CD8-positive, alpha-beta memory T cell (primary cell): ENCODE measurements around the gene UROS. TPM values are rescaled to one million over a fixed set of nuclear protein-coding genes. Genes with fewer than 3 reads are reported as not detected.

Source experiments
- CTCF ChIA-PET: fragments of 350-600 bp; sonication (Branson Sonifier 250); formaldehyde crosslinking; loops from one replicate; lab custom pipeline; 2021; ENCODE audit warnings: antibody characterized with exemption; lab: Charles Lee
- POLR2A ChIA-PET: fragments of 350-600 bp; sonication (Branson Sonifier 250); formaldehyde crosslinking; loops from one replicate; lab custom pipeline; 2021; ENCODE audit warnings: antibody characterized with exemption; lab: Charles Lee
- DNase-seq, 5 donors: peaks; one replicate each; pipeline versions ENCODE4 v3.0.0 to v3.0.0-alpha.2; 2020 to 2022; ENCODE audit warnings: mixed read lengths in 1 of 5
- H3K27ac ChIP-seq: one replicate; pipeline ENCODE4 v1.7.0; 2013; ENCODE audit warnings: low read depth, mild to moderate bottlenecking, low read length, moderate library complexity
- H3K27me3 ChIP-seq: 2 replicates; pipeline ENCODE4 v1.7.0; 2013; ENCODE audit warnings: low read length, mild to moderate bottlenecking; ENCODE audit not compliant: insufficient read depth, poor library complexity, severe bottlenecking
- H3K36me3 ChIP-seq: 2 replicates; pipeline ENCODE4 v1.7.0; 2013; ENCODE audit warnings: mild to moderate bottlenecking, low read length, moderate library complexity; ENCODE audit not compliant: insufficient read depth
- H3K4me1 ChIP-seq: 2 replicates; pipeline ENCODE4 v1.7.0; 2013; ENCODE audit warnings: mild to moderate bottlenecking, low read length, moderate library complexity; ENCODE audit not compliant: insufficient read depth
- H3K4me3 ChIP-seq: 2 replicates; pipeline ENCODE4 v1.7.0; 2013; ENCODE audit warnings: mild to moderate bottlenecking, low read length
- H3K9me3 ChIP-seq: 2 replicates; pipeline ENCODE4 v1.7.0; 2013; ENCODE audit warnings: mild to moderate bottlenecking, low read length
- H3K27ac Mint-ChIP-seq, 8 donors: one replicate each; pipeline ENCODE4 v1.8.0; 2020 to 2021; ENCODE audit warnings: mixed read lengths in 8 of 8, mild to moderate bottlenecking in 6 of 8, inconsistent platforms in 3 of 8, moderate library complexity in 3 of 8
- H3K27me3 Mint-ChIP-seq, 2 donors: one replicate each; pipeline ENCODE4 v1.8.0; 2020 to 2021; ENCODE audit warnings: mixed read lengths in 2 of 2, mild to moderate bottlenecking in 1 of 2, moderate library complexity in 1 of 2
- H3K36me3 Mint-ChIP-seq, 3 donors: one replicate each; pipeline ENCODE4 v1.8.0; 2020 to 2021; ENCODE audit warnings: mixed read lengths in 3 of 3, inconsistent platforms in 1 of 3, mild to moderate bottlenecking in 1 of 3
- H3K4me1 Mint-ChIP-seq, 3 donors: one replicate each; pipeline ENCODE4 v1.8.0; 2020 to 2021; ENCODE audit warnings: mixed read lengths in 3 of 3, inconsistent platforms in 1 of 3, mild to moderate bottlenecking in 1 of 3
- H3K4me3 Mint-ChIP-seq, 7 donors: one replicate each; pipeline ENCODE4 v1.8.0; 2020 to 2021; ENCODE audit warnings: mixed read lengths in 7 of 7, mild to moderate bottlenecking in 6 of 7, moderate library complexity in 4 of 7, inconsistent platforms in 2 of 7
- H3K9me3 Mint-ChIP-seq, 5 donors: one replicate each; pipeline ENCODE4 v1.8.0; 2020 to 2022; ENCODE audit warnings: mixed read lengths in 5 of 5, mild to moderate bottlenecking in 3 of 5, moderate library complexity in 2 of 5, inconsistent platforms in 1 of 5
- polyA plus RNA-seq: library from polyadenylated mRNA; unstranded; fragments of 300-500 nt; fragmentation: Illumina TruSeq; gene quantifications from one replicate; pipeline ENCODE4 v1.2.3, GENCODE V29; 2021
- total RNA-seq, 2 experiments: library from RNA; stranded (reverse); gene quantifications; one replicate each; pipeline ENCODE4 v1.2.3, GENCODE V29; 2021

UROS gene
- total RNA-seq (10 to 100 TPM; 43.4 to 47.2 TPM), polyA plus RNA-seq (57.3 TPM)

DNA sequence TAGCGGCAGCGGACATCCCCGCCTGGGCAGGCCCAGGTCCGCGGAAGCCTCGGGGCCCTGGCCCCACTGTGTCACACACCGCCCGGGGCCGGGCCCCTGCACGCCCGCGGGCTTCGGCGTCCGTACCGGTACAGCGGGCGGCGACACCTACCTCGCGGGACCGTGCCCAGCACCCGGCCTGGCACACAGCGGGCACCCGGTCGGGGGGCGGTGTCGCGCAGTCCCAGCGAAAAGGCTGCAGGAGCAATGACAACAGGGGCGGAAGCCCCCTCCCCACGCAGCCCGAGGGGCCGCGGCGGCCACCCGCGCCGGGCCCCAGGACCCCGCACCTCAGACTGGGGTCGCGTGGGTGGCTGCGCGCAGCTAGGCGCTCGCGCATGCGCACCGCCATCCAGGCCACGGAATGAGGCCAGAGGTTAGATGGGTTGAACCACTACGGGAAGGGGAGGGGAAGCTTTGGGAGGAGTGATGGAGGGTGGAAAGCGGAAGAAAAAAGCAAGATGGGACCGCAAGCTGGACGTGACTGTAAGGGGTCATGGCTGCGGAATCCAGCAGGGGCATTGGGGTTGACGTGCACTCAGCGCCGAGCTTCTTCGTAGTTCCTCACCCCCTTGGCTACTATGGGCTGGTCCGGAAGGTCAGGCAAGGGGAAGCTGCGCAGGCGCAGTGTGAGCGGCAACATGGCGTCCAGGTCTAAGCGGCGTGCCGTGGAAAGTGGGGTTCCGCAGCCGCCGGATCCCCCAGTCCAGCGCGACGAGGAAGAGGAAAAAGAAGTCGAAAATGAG lies at the start of gene UROS, which contains the start of gene BCCIP:
Gene UROS, minus strand, starts transcription at position 381 of the 785 bp plus-strand sequence. CDS start 6,759 bp downstream, outside the sequence.
Gene BCCIP, plus strand, starts transcription at position 669 of the 785 bp plus-strand sequence. Its CDS starts 12 bp downstream, at position 681.
- Mint-ChIP-seq H3K27ac (peak within 1 kb of the TSS; percentile 54 to 93 (median 88)), H3K4me1 (peaks cover 24 to 30% (median 30%) of the 10 kb centered on the region in 3 donors), H3K36me3 (peaks cover 2 to 20% (median 6%) of the 10 kb centered on the region in 3 donors), H3K9me3 (no peaks in the 10 kb centered on the region), H3K4me3 (peak within 1 kb of the TSS in 6 of 7 donors; percentile 76 to 89 (median 86)), H3K27me3 (no peaks in the 10 kb centered on the region)
- Histone ChIP-seq H3K4me3 (peak within 1 kb of the TSS; percentile 86), H3K27ac (peak within 1 kb of the TSS; percentile 89), H3K36me3 (peaks cover 10% of the 10 kb centered on the region), H3K9me3 (no peaks in the 10 kb centered on the region), H3K4me1 (peaks cover 43% of the 10 kb centered on the region), H3K27me3 (no peaks in the 10 kb centered on the region)
- POLR2A ChIA-PET = interaction anchor here (1.0 to 1.7 kb wide), 3 partner anchors 13 to 104 kb away, joined by 4 to 9 read pairs (median 5); partner anchors contain the start of gene EDRF1
- peak; percentile 88 to 95 (median 95) for DNase-seq
- CTCF ChIA-PET = interaction anchor here (0.8 to 1.0 kb wide), 2 partner anchors 27 to 104 kb away, joined by 3 read pairs; partner anchors contain the start of gene EDRF1

DNA sequence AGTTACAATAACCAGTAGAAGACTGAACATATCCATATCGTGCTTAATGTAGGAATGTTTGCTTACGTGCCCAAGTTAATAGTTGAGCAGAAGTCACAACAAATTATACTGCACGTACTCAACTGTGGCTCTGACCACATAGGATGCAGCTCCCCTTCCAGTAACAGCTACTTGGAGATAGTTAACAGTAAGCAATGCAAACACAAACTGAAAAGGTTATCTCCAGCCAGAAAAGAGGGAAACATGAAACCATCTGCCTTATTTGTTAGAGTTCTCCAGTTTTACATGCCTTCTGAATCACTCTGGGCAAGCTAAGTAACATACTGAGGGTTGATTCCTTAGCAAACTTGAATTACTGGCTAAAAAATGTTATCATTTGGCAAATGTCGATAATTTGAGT lies 48.3 kb upstream of the UROS start:
- no peaks in the 10 kb centered on the region for H3K4me1 Mint-ChIP-seq
- no peak for DNase-seq
- Histone ChIP-seq H3K9me3 (no peaks in the 10 kb centered on the region), H3K36me3 (no peaks in the 10 kb centered on the region), H3K27me3 (no peaks in the 10 kb centered on the region), H3K4me1 (no peaks in the 10 kb centered on the region), H3K4me3 (no peak overlapping the region), H3K27ac (no peak overlapping the region)
- H3K9me3 Mint-ChIP-seq = peaks cover 0 to 7% (median 5%) of the 10 kb centered on the region in 5 donors
- no peak overlapping the region for H3K4me3 Mint-ChIP-seq
- POLR2A ChIA-PET = no interaction called here
- H3K27ac Mint-ChIP-seq = no peak overlapping the region
- H3K27me3 Mint-ChIP-seq = no peaks in the 10 kb centered on the region
- peaks cover 3 to 14% (median 10%) of the 10 kb centered on the region in 3 donors for H3K36me3 Mint-ChIP-seq
- CTCF ChIA-PET = no interaction called here

DNA sequence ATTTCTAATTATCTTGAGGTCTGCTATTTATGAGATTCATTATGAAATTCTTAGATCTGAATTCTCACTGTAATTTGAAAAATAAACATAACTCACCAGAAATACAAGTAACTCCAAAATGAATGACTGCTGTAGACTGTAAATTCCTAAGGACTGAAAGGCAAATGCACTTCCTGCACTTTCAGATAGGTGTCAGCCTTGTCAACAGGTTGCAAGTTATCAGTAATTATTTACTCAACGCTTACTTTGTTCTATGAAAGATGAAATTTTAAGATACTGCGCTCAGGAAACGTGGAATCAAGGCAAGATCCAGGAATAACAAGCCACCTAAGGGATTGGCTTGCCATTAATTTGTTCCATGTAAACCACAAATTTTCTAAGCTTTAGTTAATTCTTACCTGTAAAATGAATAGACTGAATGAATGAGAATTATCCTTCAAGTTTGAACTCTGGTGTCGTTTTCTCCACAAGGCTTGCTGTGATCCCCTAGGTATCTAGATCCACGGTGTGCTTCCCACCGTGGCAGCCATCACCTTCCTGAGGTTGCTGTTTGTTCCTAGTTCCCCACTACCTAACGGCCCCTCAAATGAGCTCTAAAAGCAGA lies 45.4 kb upstream of the UROS start:
- Histone ChIP-seq H3K27ac (no peak overlapping the region), H3K4me3 (no peak overlapping the region), H3K27me3 (no peaks in the 10 kb centered on the region), H3K9me3 (no peaks in the 10 kb centered on the region), H3K4me1 (no peaks in the 10 kb centered on the region), H3K36me3 (no peaks in the 10 kb centered on the region)
- Mint-ChIP-seq H3K4me3 (no peak overlapping the region), H3K27me3 (no peaks in the 10 kb centered on the region), H3K4me1 (no peaks in the 10 kb centered on the region), H3K27ac (peak overlapping the region in 2 of 8 donors; percentile 6 to 41), H3K36me3 (peaks cover 0 to 15% (median 1%) of the 10 kb centered on the region in 3 donors), H3K9me3 (no peaks in the 10 kb centered on the region)
- ChIA-PET CTCF (interaction anchor here (1.0 to 1.1 kb wide), 2 partner anchors 11 to 14 kb away, joined by 3 to 5 read pairs; no protein-coding TSS in a partner anchor), POLR2A (no interaction called here)
- DNase-seq = peak in 1 of 5 donors; percentile 21

DNA sequence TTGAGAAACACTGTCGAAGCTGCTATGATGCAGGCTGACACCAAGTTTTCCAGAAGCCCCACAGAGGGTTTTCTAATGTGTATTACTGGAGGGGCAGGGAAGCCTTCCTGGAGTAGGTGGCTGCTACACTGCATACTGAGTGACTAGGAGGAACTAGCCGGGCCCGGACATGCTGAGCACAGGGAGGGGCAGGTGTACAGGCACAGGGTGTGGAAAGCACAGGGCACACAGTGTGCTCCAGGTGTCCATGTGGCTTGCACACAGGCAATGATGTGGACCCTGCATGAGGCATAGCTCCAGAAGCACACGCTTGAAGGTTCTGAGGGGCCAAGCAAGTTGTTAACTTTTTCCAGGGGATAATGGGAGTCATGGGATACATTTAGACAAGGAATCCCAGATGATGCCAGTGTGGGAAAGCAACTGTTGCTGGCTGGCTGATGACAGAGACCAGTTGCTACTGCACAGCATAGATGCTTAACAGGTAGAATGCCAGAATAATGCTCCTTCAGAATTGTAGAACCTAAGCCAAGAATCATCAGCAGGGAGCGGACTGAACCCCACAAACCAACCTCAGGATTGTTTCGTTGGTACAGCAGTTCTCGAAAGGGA lies 43.5 kb upstream of the UROS start:
- no peaks in the 10 kb centered on the region for H3K27me3 Mint-ChIP-seq
- POLR2A ChIA-PET = no interaction called here
- no peak overlapping the region for H3K27ac ChIP-seq

DNA sequence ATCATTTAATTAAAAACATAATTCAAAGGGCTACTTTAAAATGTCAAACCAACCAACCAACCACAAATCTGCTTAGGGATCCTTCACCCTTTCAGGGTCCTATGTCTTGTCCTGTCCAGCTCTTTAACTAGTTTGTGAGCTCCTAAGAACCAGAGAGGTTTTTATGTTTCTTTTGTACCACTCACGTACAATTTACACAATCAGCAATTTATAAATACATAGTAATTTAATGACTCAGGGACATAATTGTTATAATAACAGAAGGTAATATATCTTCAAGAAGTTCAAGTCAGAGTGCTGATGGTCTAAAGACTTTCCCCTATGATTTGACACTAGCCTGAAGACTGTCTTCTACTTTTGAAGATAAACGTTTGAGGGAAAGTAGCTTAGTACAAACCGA lies 42.1 kb upstream of the UROS start:
- H3K27me3 Mint-ChIP-seq = no peaks in the 10 kb centered on the region
- no peaks in the 10 kb centered on the region for H3K4me1 Mint-ChIP-seq
- H3K9me3 Mint-ChIP-seq = no peaks in the 10 kb centered on the region
- DNase-seq = no peak
- no peak overlapping the region for H3K4me3 Mint-ChIP-seq
- H3K27ac ChIP-seq = no peak overlapping the region
- no peaks in the 10 kb centered on the region for H3K27me3 ChIP-seq
- H3K4me1 ChIP-seq = no peaks in the 10 kb centered on the region
- H3K4me3 ChIP-seq = no peak overlapping the region
- H3K36me3 ChIP-seq = no peaks in the 10 kb centered on the region
- peaks cover 0 to 15% (median 1%) of the 10 kb centered on the region in 3 donors for H3K36me3 Mint-ChIP-seq
- CTCF ChIA-PET = no interaction called here
- no peak overlapping the region for H3K27ac Mint-ChIP-seq
- no peaks in the 10 kb centered on the region for H3K9me3 ChIP-seq
- POLR2A ChIA-PET = no interaction called here

More for the DNA sequence above, 43.5 kb upstream of the UROS start:
- Histone ChIP-seq H3K4me3 (no peak overlapping the region), H3K27me3 (no peaks in the 10 kb centered on the region), H3K36me3 (no peaks in the 10 kb centered on the region), H3K4me1 (no peaks in the 10 kb centered on the region), H3K9me3 (no peaks in the 10 kb centered on the region)
- no peaks in the 10 kb centered on the region for H3K4me1 Mint-ChIP-seq
- CTCF ChIA-PET = no interaction called here
- H3K36me3 Mint-ChIP-seq = peaks cover 0 to 15% (median 1%) of the 10 kb centered on the region in 3 donors
- peak overlapping the region in 1 of 8 donors; percentile 9 for H3K27ac Mint-ChIP-seq
- no peak for DNase-seq
- no peaks in the 10 kb centered on the region for H3K9me3 Mint-ChIP-seq
- H3K4me3 Mint-ChIP-seq = no peak overlapping the region

DNA sequence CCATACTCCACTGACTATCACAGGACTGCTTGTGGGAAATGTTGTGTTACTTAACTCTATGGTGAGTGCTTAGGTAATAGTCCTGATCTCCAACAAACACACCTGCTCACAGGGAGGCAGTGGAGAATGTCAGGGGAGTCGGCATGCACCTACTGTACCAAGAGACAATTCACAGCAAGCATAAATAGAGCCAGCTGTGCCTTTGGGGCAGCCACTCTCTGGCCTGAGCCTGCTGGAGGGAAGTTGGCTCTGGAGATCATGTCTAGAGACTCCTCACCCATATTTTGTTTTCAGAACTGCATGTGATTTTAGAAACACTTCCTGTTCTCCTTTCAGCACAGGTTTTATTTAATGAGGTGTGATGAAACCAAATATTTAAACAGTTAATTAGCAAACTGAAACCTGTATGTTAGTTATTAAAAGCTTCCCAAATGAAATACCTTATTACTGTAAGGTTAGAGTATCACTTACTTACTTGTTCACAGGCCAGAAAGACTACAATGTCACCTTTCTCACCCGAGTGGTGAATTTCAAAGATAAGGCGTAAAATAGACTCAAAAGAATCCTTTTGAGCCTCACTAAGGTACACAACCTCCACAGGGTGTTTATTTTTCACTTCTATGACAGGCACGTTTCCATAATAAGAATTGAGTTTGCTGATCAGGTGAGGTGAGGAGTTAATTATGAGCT lies 36.2 kb upstream of the UROS start:
- no peaks in the 10 kb centered on the region for H3K27me3 ChIP-seq
- Mint-ChIP-seq H3K27me3 (no peaks in the 10 kb centered on the region), H3K9me3 (no peaks in the 10 kb centered on the region), H3K4me3 (no peak overlapping the region), H3K27ac (no peak overlapping the region), H3K4me1 (no peaks in the 10 kb centered on the region), H3K36me3 (peaks cover 0 to 7% (median 1%) of the 10 kb centered on the region in 3 donors)
- H3K36me3 ChIP-seq = no peaks in the 10 kb centered on the region
- H3K4me1 ChIP-seq = no peaks in the 10 kb centered on the region
- no peak overlapping the region for H3K27ac ChIP-seq
- no peak overlapping the region for H3K4me3 ChIP-seq
- ChIA-PET POLR2A (no interaction called here), CTCF (interaction anchor here (1.6 kb wide), 1 partner anchor 14 kb away, joined by 3 read pairs; no protein-coding TSS in a partner anchor)
- no peaks in the 10 kb centered on the region for H3K9me3 ChIP-seq
- DNase-seq = no peak

DNA sequence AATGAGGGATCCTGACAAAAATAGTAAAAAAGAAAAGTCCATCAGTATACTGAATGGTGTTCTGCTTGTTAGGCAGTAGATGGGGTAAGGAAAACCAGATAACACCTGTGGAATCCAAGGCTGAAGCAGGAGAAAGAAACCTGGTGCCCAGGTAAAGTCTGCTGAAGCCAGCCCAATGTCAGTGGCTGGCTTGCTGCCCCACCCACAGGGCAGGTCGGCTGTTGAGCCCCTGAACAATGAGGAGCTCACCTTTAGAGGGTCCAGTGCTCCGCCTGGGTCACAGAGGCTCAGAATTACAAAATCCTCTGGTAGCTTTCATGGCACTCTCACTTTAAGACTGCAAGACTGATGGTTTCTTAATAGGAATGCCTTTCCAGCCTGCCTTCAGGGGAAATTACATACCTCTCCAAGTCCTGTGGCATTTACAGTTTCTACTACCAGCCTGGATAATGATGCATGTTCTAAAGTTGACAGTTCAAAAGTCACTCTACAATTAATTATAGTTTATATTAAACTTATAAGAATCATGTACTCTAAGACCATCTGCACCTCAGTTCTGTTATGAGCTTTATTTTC lies 34.2 kb upstream of the UROS start:
- Histone ChIP-seq H3K9me3 (no peaks in the 10 kb centered on the region), H3K27ac (no peak overlapping the region), H3K4me3 (no peak overlapping the region), H3K4me1 (no peaks in the 10 kb centered on the region), H3K27me3 (no peaks in the 10 kb centered on the region), H3K36me3 (no peaks in the 10 kb centered on the region)
- no peak for DNase-seq
- ChIA-PET POLR2A (no interaction called here), CTCF (interaction anchor here (1.2 kb wide), 1 partner anchor 12 kb away, joined by 3 read pairs; no protein-coding TSS in a partner anchor)
- H3K4me1 Mint-ChIP-seq = no peaks in the 10 kb centered on the region
- H3K27ac Mint-ChIP-seq = no peak overlapping the region
- peaks cover 0 to 20% (median 0%) of the 10 kb centered on the region in 3 donors for H3K36me3 Mint-ChIP-seq
- H3K4me3 Mint-ChIP-seq = no peak overlapping the region
- H3K9me3 Mint-ChIP-seq = no peaks in the 10 kb centered on the region
- H3K27me3 Mint-ChIP-seq = no peaks in the 10 kb centered on the region
